MM.1S (cell line): ENCODE results near the gene PLGRKT.

Experiments used
- EZH2phosphoT487 ChIP-seq: fragments of 300-600 bp; sonication (generic); IDR thresholded peaks from 2 replicates; pipeline ENCODE4 v1.6.1; 2018; ENCODE audit warnings: antibody characterized with exemption, low read length
- TF ChIP-seq, protein P1 (sequence below): fragments of 300-600 bp; sonication (generic); IDR thresholded peaks from 2 replicates; pipeline ENCODE4 v1.5.1; 2016; ENCODE audit warnings: antibody characterized with exemption, low read length, mixed read lengths

DNA sequence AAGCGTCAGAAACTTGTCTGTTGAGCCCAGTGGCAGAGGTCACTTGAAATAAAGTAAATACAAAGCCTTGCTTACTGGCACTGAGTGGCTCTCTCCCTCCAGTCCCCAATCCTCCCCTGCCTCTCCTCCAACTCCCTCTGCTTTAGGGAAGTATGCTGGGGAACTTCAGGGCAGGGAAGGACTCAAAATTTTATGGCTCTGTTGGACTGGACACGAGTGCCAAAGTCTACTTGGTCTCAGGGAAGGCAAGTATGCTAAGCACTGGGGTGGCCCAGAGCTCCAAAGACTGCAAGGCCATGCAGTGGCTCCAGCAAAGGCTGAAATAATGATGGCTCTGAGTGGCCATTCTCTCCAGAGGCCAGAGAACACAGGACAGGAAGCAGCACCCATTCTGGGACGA is 9.6 kb downstream of the PLGRKT start:
- TF ChIP-seq, protein P1, sequence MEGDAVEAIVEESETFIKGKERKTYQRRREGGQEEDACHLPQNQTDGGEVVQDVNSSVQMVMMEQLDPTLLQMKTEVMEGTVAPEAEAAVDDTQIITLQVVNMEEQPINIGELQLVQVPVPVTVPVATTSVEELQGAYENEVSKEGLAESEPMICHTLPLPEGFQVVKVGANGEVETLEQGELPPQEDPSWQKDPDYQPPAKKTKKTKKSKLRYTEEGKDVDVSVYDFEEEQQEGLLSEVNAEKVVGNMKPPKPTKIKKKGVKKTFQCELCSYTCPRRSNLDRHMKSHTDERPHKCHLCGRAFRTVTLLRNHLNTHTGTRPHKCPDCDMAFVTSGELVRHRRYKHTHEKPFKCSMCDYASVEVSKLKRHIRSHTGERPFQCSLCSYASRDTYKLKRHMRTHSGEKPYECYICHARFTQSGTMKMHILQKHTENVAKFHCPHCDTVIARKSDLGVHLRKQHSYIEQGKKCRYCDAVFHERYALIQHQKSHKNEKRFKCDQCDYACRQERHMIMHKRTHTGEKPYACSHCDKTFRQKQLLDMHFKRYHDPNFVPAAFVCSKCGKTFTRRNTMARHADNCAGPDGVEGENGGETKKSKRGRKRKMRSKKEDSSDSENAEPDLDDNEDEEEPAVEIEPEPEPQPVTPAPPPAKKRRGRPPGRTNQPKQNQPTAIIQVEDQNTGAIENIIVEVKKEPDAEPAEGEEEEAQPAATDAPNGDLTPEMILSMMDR: no peak
- no peak for TF ChIP-seq EZH2phosphoT487
